Liver (tissue), 3 donors: ENCODE results near the gene SGK1.

Experiments used
- CTCF ChIP-seq: fragments of 150-350 bp; IDR thresholded peaks from 2 replicates; pipeline ENCODE4 v1.5.1; 2017; ENCODE audit warnings: improper control_type of control experiment, low read depth, low read length; ENCODE audit not compliant: missing input control
- FOXA1 ChIP-seq: IDR thresholded peaks from 2 replicates; pipeline ENCODE4 v1.6.1; 2016; ENCODE audit warnings: antibody characterized with exemption
- JUND ChIP-seq, 2 donors: IDR thresholded peaks; 2 replicates each; pipeline ENCODE4 v1.6.1; 2016; ENCODE audit warnings: antibody characterized with exemption in 2 of 2
- MAX ChIP-seq: IDR thresholded peaks from 2 replicates; pipeline ENCODE4 v1.6.1; 2016; ENCODE audit warnings: antibody characterized with exemption
- RAD21 ChIP-seq, 2 donors: IDR thresholded peaks; 2 replicates each; pipeline ENCODE4 v1.6.1; 2016; ENCODE audit warnings: antibody characterized with exemption in 2 of 2, mild to moderate bottlenecking in 2 of 2
- SP1 ChIP-seq: IDR thresholded peaks from 2 replicates; pipeline ENCODE4 v1.6.1; 2018; ENCODE audit warnings: antibody characterized with exemption, mild to moderate bottlenecking
- ZBTB33 ChIP-seq: IDR thresholded peaks from 2 replicates; pipeline ENCODE4 v1.6.1; 2016; ENCODE audit warnings: antibody characterized with exemption
- donor health status: healthy.
- donor health status: healthy.

- TF ChIP-seq RAD21 (IDR thresholded peaks at IDR 0.05) (no peak), CTCF (no peak), JUND (IDR thresholded peaks at IDR 0.05) (no peak), FOXA1 (no peak), ZBTB33 (no peak), MAX (no peak), SP1 (no peak)
These were observed 29.9 kb downstream of the SGK1 start for GRCh38 chr6:134287859-134288537.
